Neural cell (in vitro differentiated cells): Measurements from ENCODE around the gene FAAH.

Source experiments
- EP300 ChIP-seq: fragments of 450-650 bp; conservative IDR thresholded peaks from 2 replicates; pipeline ENCODE4 v1.6.1; 2014; ENCODE audit warnings: antibody characterized with exemption, mild to moderate bottlenecking, moderate library complexity; ENCODE audit not compliant: poor library complexity, severe bottlenecking
- EZH2 ChIP-seq: fragments of 200-600, 300-800 bp; shearing (Covaris generic), sonication (generic); IDR thresholded peaks from 2 replicates; pipeline ENCODE4 v1.6.1; 2014; ENCODE audit warnings: antibody characterized with exemption, low read length, borderline replicate concordance, mild to moderate bottlenecking; ENCODE audit not compliant: insufficient read depth, poor library complexity, severe bottlenecking
- MXI1 ChIP-seq: fragments of 450-650 bp; conservative IDR thresholded peaks from 2 replicates; pipeline ENCODE4 v1.6.1; 2014; ENCODE audit warnings: antibody characterized with exemption, mild to moderate bottlenecking; ENCODE audit not compliant: poor library complexity, severe bottlenecking
- POLR2AphosphoS5 ChIP-seq: IDR thresholded peaks from 2 replicates; pipeline ENCODE4 v1.6.1; 2012
- RAD21 ChIP-seq: fragments of 450-650 bp; conservative IDR thresholded peaks from 2 replicates; pipeline ENCODE4 v1.6.1; 2014; ENCODE audit warnings: antibody characterized with exemption, mild to moderate bottlenecking, moderate library complexity
- SMC3 ChIP-seq: fragments of 450-650 bp; conservative IDR thresholded peaks from 2 replicates; pipeline ENCODE4 v1.6.1; 2014; ENCODE audit warnings: antibody characterized with exemption, mild to moderate bottlenecking, moderate library complexity; ENCODE audit not compliant: poor library complexity
- TAF1 ChIP-seq: IDR thresholded peaks from 2 replicates; pipeline ENCODE4 v1.6.1; 2012; ENCODE audit warnings: low read depth
- TF ChIP-seq, protein P1 (sequence below): fragments of 450-650 bp; IDR thresholded peaks from 2 replicates; pipeline ENCODE4 v1.5.1; 2014; ENCODE audit warnings: antibody characterized with exemption, mild to moderate bottlenecking, moderate library complexity; ENCODE audit not compliant: poor library complexity, severe bottlenecking
- TF ChIP-seq, protein P2 (sequence below): IDR thresholded peaks from 2 replicates; pipeline ENCODE4 v1.6.1; 2012; ENCODE audit warnings: borderline replicate concordance

DNA sequence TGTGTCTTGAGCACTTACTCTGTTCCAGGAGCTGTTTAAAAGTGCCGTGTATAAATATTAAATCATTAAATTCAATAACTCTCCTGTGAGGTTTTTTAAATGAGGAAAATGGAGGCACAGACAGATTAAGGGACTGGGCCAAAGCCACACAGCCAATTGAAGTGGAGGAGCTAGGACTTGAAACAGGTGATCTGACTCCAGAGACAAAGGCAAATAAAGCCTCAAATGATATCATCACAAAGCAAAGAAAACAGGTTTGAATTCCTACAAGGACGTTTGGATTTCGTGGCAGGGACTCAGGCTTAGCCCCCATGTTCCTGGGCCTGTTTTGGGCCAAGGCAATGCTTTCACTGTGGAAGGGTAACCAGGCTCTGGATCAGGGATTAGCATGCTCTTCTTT lies 50.3 kb downstream of the FAAH start:
- TF ChIP-seq RAD21 (no peak), POLR2AphosphoS5 (no peak), EP300 (no peak), EZH2 (no peak), TAF1 (no peak), MXI1 (no peak), SMC3 (no peak)
- TF ChIP-seq, protein P1, sequence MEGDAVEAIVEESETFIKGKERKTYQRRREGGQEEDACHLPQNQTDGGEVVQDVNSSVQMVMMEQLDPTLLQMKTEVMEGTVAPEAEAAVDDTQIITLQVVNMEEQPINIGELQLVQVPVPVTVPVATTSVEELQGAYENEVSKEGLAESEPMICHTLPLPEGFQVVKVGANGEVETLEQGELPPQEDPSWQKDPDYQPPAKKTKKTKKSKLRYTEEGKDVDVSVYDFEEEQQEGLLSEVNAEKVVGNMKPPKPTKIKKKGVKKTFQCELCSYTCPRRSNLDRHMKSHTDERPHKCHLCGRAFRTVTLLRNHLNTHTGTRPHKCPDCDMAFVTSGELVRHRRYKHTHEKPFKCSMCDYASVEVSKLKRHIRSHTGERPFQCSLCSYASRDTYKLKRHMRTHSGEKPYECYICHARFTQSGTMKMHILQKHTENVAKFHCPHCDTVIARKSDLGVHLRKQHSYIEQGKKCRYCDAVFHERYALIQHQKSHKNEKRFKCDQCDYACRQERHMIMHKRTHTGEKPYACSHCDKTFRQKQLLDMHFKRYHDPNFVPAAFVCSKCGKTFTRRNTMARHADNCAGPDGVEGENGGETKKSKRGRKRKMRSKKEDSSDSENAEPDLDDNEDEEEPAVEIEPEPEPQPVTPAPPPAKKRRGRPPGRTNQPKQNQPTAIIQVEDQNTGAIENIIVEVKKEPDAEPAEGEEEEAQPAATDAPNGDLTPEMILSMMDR, result no peak
- TF ChIP-seq, protein P2, sequence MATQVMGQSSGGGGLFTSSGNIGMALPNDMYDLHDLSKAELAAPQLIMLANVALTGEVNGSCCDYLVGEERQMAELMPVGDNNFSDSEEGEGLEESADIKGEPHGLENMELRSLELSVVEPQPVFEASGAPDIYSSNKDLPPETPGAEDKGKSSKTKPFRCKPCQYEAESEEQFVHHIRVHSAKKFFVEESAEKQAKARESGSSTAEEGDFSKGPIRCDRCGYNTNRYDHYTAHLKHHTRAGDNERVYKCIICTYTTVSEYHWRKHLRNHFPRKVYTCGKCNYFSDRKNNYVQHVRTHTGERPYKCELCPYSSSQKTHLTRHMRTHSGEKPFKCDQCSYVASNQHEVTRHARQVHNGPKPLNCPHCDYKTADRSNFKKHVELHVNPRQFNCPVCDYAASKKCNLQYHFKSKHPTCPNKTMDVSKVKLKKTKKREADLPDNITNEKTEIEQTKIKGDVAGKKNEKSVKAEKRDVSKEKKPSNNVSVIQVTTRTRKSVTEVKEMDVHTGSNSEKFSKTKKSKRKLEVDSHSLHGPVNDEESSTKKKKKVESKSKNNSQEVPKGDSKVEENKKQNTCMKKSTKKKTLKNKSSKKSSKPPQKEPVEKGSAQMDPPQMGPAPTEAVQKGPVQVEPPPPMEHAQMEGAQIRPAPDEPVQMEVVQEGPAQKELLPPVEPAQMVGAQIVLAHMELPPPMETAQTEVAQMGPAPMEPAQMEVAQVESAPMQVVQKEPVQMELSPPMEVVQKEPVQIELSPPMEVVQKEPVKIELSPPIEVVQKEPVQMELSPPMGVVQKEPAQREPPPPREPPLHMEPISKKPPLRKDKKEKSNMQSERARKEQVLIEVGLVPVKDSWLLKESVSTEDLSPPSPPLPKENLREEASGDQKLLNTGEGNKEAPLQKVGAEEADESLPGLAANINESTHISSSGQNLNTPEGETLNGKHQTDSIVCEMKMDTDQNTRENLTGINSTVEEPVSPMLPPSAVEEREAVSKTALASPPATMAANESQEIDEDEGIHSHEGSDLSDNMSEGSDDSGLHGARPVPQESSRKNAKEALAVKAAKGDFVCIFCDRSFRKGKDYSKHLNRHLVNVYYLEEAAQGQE, result no peak
